NB4 (cell line): Measurements from ENCODE around the gene PCNX2.

Experiments
- DNase-seq: peaks from one replicate; pipeline ENCODE4 v3.0.0; 2010; ENCODE audit warnings: low read depth
- H3K4me3 ChIP-seq: one replicate; pipeline ENCODE4 v1.5.1; 2011; ENCODE audit warnings: mild to moderate bottlenecking, low read depth, low read length, moderate library complexity
- CTCF ChIP-seq: IDR thresholded peaks from one replicate; pipeline ENCODE4 v1.5.1; 2012; ENCODE audit warnings: low read depth, low read length
- MYC ChIP-seq: IDR thresholded peaks from 2 replicates; pipeline ENCODE4 v1.6.1; 2011; ENCODE audit warnings: low read depth, low read length
- POLR2A ChIP-seq: IDR thresholded peaks from 2 replicates; pipeline ENCODE4 v1.6.1; 2011; ENCODE audit warnings: mild to moderate bottlenecking; ENCODE audit not compliant: insufficient read length; ENCODE audit errors: extremely low read depth
- TF ChIP-seq, protein P1 (sequence below): IDR thresholded peaks from 2 replicates; pipeline ENCODE4 v1.6.1; 2011; ENCODE audit warnings: low read depth, low read length

PCNX2 gene

GRCh38 chr1:233114860-233115259 is 180.7 kb downstream of the PCNX2 start:
- peak; percentile 48 for DNase-seq
- TF ChIP-seq CTCF (no peak), MYC (no peak), POLR2A (no peak)
- TF ChIP-seq, protein P1, sequence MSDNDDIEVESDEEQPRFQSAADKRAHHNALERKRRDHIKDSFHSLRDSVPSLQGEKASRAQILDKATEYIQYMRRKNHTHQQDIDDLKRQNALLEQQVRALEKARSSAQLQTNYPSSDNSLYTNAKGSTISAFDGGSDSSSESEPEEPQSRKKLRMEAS, result no peak
- H3K4me3 ChIP-seq, result no peak overlapping the region

GRCh38 chr1:233114159-233114558 is 181.4 kb downstream of the PCNX2 start:
- H3K4me3 ChIP-seq, result peak overlapping the region; percentile 51
- TF ChIP-seq POLR2A (no peak), CTCF (no peak), MYC (no peak)
- TF ChIP-seq, protein P1, result no peak
- peak; percentile 51 for DNase-seq

DNA sequence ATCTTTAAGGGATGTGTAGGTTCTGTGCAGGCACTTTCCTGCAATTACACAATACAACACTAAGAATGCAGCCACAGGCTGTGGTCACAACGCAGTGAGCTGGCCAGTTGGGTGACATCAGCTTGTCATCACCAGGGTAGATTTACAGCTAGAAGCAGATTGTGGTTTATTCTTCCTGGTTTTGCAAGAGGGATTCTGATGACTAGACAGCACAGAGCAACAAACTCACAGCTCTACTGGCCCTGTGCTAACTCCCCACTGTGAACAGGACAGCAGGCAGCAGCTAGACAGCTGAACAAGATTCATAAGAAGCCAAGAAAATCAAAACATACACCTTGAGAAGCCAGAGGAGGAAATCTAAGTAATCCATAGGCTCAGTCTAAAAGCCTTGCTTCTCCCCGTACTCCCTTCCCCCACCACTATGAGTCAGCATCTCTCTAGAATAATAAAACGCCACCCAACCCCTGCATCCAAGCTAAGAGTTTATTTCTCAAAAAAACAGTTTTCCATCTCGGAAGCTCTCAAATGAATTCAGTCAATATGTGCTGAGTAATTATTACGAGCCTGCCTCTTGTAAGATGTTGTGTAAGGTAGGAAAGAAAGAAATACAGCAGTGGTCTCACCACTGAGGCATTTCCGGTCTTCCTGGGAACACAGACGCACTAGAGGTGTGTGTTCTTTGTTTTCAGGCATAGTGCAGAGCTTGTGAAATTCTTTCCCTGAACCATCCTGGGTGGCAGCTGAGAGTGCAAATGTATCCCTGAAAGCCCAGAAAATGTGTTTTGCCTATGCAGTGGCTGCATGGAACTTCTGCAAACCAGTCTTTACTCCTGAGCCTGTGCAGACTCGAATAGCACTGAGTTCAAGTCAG is 182.3 kb downstream of the PCNX2 start:
- peak; percentile 99 for DNase-seq
- TF ChIP-seq CTCF, result no peak
- peak; percentile 54; the same call in 1 of the 2 replicates for TF ChIP-seq MYC
- H3K4me3 ChIP-seq, result peak overlapping the region; percentile 51

- TF ChIP-seq, protein P1, result no peak
- TF ChIP-seq MYC (no peak), POLR2A (no peak), CTCF (no peak)
- DNase-seq, result peak; percentile 32
- H3K4me3 ChIP-seq, result no peak overlapping the region
Measured at GRCh38 chr1:233112186-233113008, 183.1 kb downstream of the PCNX2 start.

- no peak overlapping the region for H3K4me3 ChIP-seq
- TF ChIP-seq MYC (no peak), CTCF (no peak), POLR2A (no peak)
- TF ChIP-seq, protein P1, result no peak
- no peak for DNase-seq
Measured at GRCh38 chr1:233111731-233112130, 183.8 kb downstream of the PCNX2 start.
